Head of caudate nucleus (tissue), 42 donors: ENCODE results near the gene MCFD2.

ENCODE experiments used
- DNase-seq, 42 donors: peaks; one replicate each; pipeline versions ENCODE4 v3.0.0 to v3.0.0-alpha.2; 2020 to 2021; ENCODE audit warnings: mixed read lengths in 7 of 42
- intact Hi-C: fragments of 100-400 bp; cut with DNase I; formaldehyde crosslinking; loops from one replicate; pipeline ENCODE4 v1.15.0; 2022

MCFD2 gene

GRCh38 chr2:46915281-46915810 is at the start of gene MCFD2:
Gene MCFD2, minus strand, starts transcription at chr2:46915806. Its CDS starts 6,635 bp downstream, at chr2:46909171.
- intact Hi-C loops, result no loop called here

GRCh38 chr2:46964835-46965560 is 49.4 kb upstream of the MCFD2 start:
- no peak for DNase-seq
- intact Hi-C loops, result no loop called here

More at GRCh38 chr2:46915281-46915810, at the start of gene MCFD2:
- DNase-seq, result peak in 22 of 42 donors; percentile 11 to 60 (median 32)

- intact Hi-C loops, result no loop called here
- no peak for DNase-seq
Observed at GRCh38 chr2:46963941-46964673, 48.5 kb upstream of the MCFD2 start.

- DNase-seq, result peak in 1 of 42 donors; percentile 17
- intact Hi-C loops, result no loop called here
Observed at GRCh38 chr2:46963210-46963609, 47.6 kb upstream of the MCFD2 start.

GRCh38 chr2:46962751-46963150 is 47.1 kb upstream of the MCFD2 start:
- no peak for DNase-seq
- intact Hi-C loops, result no loop called here

GRCh38 chr2:46960618-46961017 is 45.0 kb upstream of the MCFD2 start:
- no peak for DNase-seq
- intact Hi-C loops, result no loop called here

GRCh38 chr2:46958431-46959017 is 42.9 kb upstream of the MCFD2 start:
- intact Hi-C loops, result no loop called here
- DNase-seq, result no peak

GRCh38 chr2:46956981-46957531 is 41.5 kb upstream of the MCFD2 start:
- intact Hi-C loops, result no loop called here
- no peak for DNase-seq

- intact Hi-C loops, result no loop called here
- no peak for DNase-seq
Observed at GRCh38 chr2:46955764-46956163, 40.2 kb upstream of the MCFD2 start.

- peak in 9 of 42 donors; percentile 13 to 67 (median 35) for DNase-seq
- intact Hi-C loops, result no loop called here
Observed at GRCh38 chr2:46954951-46955571, 39.5 kb upstream of the MCFD2 start.

GRCh38 chr2:46952171-46952570 is 36.6 kb upstream of the MCFD2 start:
- intact Hi-C loops, result no loop called here
- no peak for DNase-seq

GRCh38 chr2:46951290-46952064 is 35.9 kb upstream of the MCFD2 start:
- no peak for DNase-seq
- intact Hi-C loops, result no loop called here

GRCh38 chr2:46950314-46950713 is 34.7 kb upstream of the MCFD2 start:
- no peak for DNase-seq
- intact Hi-C loops, result no loop called here

- intact Hi-C loops, result no loop called here
- DNase-seq, result no peak
Observed at GRCh38 chr2:46947841-46948240, 32.2 kb upstream of the MCFD2 start.

- intact Hi-C loops, result no loop called here
- DNase-seq, result no peak
Observed at GRCh38 chr2:46945671-46946070, 30.1 kb upstream of the MCFD2 start.

- no peak for DNase-seq
- intact Hi-C loops, result no loop called here
Observed at GRCh38 chr2:46943881-46944798, 28.5 kb upstream of the MCFD2 start.

- intact Hi-C loops, result no loop called here
- no peak for DNase-seq
Observed at GRCh38 chr2:46942891-46943626, 27.5 kb upstream of the MCFD2 start.
